ENCODE measurements around the gene SFT2D2. TPM values are rescaled to one million over a fixed set of nuclear protein-coding genes. Genes with fewer than 3 reads are reported as not detected.

Gene SFT2D2
- polyA plus RNA-seq, 1 donor (not counting 4 experiments of a cell fraction or from before 2014, with no cell fraction given), result 27.6 TPM

GRCh38 chr1:168271636-168272035 is 45.8 kb downstream of the SFT2D2 start:
- no peaks in the 10 kb centered on the region for H3K27me3 ChIP-seq (ENCODE audit: control insufficient read depth, extremely low read depth, insufficient read depth, low read length)
- no peaks in the 10 kb centered on the region for H4K20me1 ChIP-seq (ENCODE audit: control insufficient read depth, extremely low read depth, insufficient read depth, low read length)
- H3K79me2 ChIP-seq (ENCODE audit: control insufficient read depth, insufficient read depth, low read length), result no peaks in the 10 kb centered on the region
- peaks cover 4% of the 10 kb centered on the region for H3K4me1 ChIP-seq (ENCODE audit: control insufficient read depth, extremely low read depth, insufficient read depth, low read length)
- dilution Hi-C loops (cut with MboI; ENCODE audit: extremely low pct_ligation_motif_present, low sequenced_read_pairs), result no loop called here
- H3K27ac ChIP-seq (ENCODE audit: control insufficient read depth, insufficient read depth, low read length), result no peak overlapping the region
- TF ChIP-seq, protein P1, sequence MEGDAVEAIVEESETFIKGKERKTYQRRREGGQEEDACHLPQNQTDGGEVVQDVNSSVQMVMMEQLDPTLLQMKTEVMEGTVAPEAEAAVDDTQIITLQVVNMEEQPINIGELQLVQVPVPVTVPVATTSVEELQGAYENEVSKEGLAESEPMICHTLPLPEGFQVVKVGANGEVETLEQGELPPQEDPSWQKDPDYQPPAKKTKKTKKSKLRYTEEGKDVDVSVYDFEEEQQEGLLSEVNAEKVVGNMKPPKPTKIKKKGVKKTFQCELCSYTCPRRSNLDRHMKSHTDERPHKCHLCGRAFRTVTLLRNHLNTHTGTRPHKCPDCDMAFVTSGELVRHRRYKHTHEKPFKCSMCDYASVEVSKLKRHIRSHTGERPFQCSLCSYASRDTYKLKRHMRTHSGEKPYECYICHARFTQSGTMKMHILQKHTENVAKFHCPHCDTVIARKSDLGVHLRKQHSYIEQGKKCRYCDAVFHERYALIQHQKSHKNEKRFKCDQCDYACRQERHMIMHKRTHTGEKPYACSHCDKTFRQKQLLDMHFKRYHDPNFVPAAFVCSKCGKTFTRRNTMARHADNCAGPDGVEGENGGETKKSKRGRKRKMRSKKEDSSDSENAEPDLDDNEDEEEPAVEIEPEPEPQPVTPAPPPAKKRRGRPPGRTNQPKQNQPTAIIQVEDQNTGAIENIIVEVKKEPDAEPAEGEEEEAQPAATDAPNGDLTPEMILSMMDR (optimal IDR thresholded peaks at IDR 0.05 in 1 of 3, IDR thresholded peaks at IDR 0.05 in 1 of 3, conservative IDR thresholded peaks at IDR 0.05 in 1 of 3; ENCODE audit: extremely low read depth in 1 of 3, insufficient read depth in 2 of 3, low read length in 3 of 3), result no peak
- no peak for TF ChIP-seq EZH2 (IDR thresholded peaks at IDR 0.05; ENCODE audit: low read length)
- H3K4me3 ChIP-seq (ENCODE audit: control insufficient read depth in 2 of 3, extremely low read depth in 1 of 3, insufficient read depth in 2 of 3, low read depth in 1 of 3, low read length in 3 of 3), result no peak overlapping the region
- FAIRE-seq, result no peak
- H3K36me3 ChIP-seq (ENCODE audit: control insufficient read depth in 2 of 2, extremely low read depth in 1 of 2, insufficient read depth in 2 of 2, low read length in 2 of 2), result no peaks in the 10 kb centered on the region
- peak; percentile 38 for DNase-seq (ENCODE audit: low read depth, low spot score)
- no peaks in the 10 kb centered on the region for H3K9me3 ChIP-seq (ENCODE audit: control insufficient read depth, low read depth, low read length)
- H3K9ac ChIP-seq (ENCODE audit: control insufficient read depth, extremely low read depth, insufficient read depth, low read length), result no peak overlapping the region
- no peak overlapping the region for H3K4me2 ChIP-seq (ENCODE audit: control insufficient read depth, extremely low read depth, insufficient read depth, low read depth, low read length)
- no peaks in the 10 kb centered on the region for H3K9me1 ChIP-seq (ENCODE audit: control insufficient read depth, extremely low read depth, insufficient read depth, low read length)
- no peak overlapping the region for H2AFZ ChIP-seq (ENCODE audit: control insufficient read depth, low read length)

DNA sequence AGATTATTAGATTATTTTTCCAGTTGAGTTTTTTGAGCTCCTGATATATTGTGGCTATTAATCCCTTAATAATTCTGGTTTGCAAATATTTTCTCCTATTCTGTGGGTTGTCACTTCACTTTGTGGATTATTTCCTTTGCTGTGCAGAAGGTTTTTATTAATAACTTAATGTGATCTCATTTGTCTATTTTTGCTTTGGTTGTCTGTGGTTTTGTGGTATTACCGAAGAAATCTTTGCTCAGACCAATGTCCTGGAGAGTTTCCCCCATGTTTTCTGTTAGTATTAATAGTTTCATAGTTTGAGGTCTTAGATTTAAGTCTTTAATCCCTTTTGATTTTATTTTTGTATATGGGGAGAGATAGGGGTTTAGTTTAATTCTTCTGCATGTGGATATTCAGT is 47.8 kb downstream of the SFT2D2 start:
- Histone ChIP-seq H3K4me3 (ENCODE audit: control insufficient read depth in 2 of 3, extremely low read depth in 1 of 3, insufficient read depth in 2 of 3, low read depth in 1 of 3, low read length in 3 of 3) (no peak overlapping the region), H3K9ac (ENCODE audit: control insufficient read depth, extremely low read depth, insufficient read depth, low read length) (no peak overlapping the region), H2AFZ (ENCODE audit: control insufficient read depth, low read length) (no peak overlapping the region), H4K20me1 (ENCODE audit: control insufficient read depth, extremely low read depth, insufficient read depth, low read length) (no peaks in the 10 kb centered on the region), H3K27me3 (ENCODE audit: control insufficient read depth, extremely low read depth, insufficient read depth, low read length) (no peaks in the 10 kb centered on the region), H3K27ac (ENCODE audit: control insufficient read depth, insufficient read depth, low read length) (no peak overlapping the region), H3K4me1 (ENCODE audit: control insufficient read depth, extremely low read depth, insufficient read depth, low read length) (peaks cover 4% of the 10 kb centered on the region), H3K36me3 (ENCODE audit: control insufficient read depth in 2 of 2, extremely low read depth in 1 of 2, insufficient read depth in 2 of 2, low read length in 2 of 2) (no peaks in the 10 kb centered on the region), H3K9me3 (ENCODE audit: control insufficient read depth, low read depth, low read length) (no peaks in the 10 kb centered on the region), H3K79me2 (ENCODE audit: control insufficient read depth, insufficient read depth, low read length) (no peaks in the 10 kb centered on the region), H3K4me2 (ENCODE audit: control insufficient read depth, extremely low read depth, insufficient read depth, low read depth, low read length) (no peak overlapping the region), H3K9me1 (ENCODE audit: control insufficient read depth, extremely low read depth, insufficient read depth, low read length) (no peaks in the 10 kb centered on the region)
- DNase-seq (ENCODE audit: low read depth, low spot score) (no peak), FAIRE-seq (no peak)
- dilution Hi-C loops (cut with MboI; ENCODE audit: extremely low pct_ligation_motif_present, low sequenced_read_pairs), result no loop called here
- TF ChIP-seq, protein P1 (optimal IDR thresholded peaks at IDR 0.05 in 1 of 3, IDR thresholded peaks at IDR 0.05 in 1 of 3, conservative IDR thresholded peaks at IDR 0.05 in 1 of 3; ENCODE audit: extremely low read depth in 1 of 3, insufficient read depth in 2 of 3, low read length in 3 of 3), result no peak
- no peak for TF ChIP-seq EZH2 (IDR thresholded peaks at IDR 0.05; ENCODE audit: low read length)

All from keratinocyte (primary cell).